ENCODE data around the gene ENTPD8. TPM values are rescaled to one million over a fixed set of nuclear protein-coding genes. Genes with fewer than 3 reads are reported as not detected.

Gene ENTPD8
- total and polyA plus RNA-seq, 2 of the 4 experiments (the other 2 are of a cell fraction), result 0.07 TPM; not detected in 1

DNA sequence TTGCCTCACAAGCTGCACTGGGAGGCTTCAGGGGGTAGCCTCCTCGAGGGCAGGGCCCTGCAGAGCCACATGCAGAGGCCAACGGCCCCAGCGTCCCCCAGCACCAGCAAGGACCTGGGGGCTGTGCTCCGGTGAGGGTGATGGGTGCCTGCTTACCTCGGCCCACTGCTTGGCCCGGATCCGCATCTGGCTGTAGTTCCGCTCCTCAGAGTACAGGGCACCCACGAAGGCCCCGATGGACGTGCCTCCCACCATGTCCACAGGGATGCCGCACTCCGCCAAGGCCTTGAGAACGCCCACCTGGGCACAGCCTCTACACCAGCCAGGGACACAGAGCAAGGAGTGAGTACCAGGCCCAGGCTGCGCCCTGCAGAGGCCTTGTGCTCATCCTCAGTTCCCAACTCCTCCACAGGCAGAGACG, 26.0 kb upstream of the ENTPD8 start:
- H4K5ac ChIP-seq (ENCODE audit: low read depth, low read length), result no peak overlapping the region
- no peak for ATAC-seq (ENCODE audit: low read depth)
- TF ChIP-seq MAFK (IDR thresholded peaks at IDR 0.05; ENCODE audit: low read depth, low read length) (no peak), RCOR1 (IDR thresholded peaks at IDR 0.05; ENCODE audit: insufficient replicate concordance, low read length) (no peak), RAD21 (IDR thresholded peaks at IDR 0.05; ENCODE audit: low read length) (no peak), SMC3 (IDR thresholded peaks at IDR 0.05; ENCODE audit: low read depth, low read length) (no peak), POLR2A (IDR thresholded peaks at IDR 0.05; ENCODE audit: low read depth, low read length) (no peak), CEBPB (IDR thresholded peaks at IDR 0.05; ENCODE audit: low read depth, low read length) (no peak), CTCF (conservative IDR thresholded peaks at IDR 0.05; ENCODE audit: low read depth, low read length) (no peak)
- TF ChIP-seq, protein P1, sequence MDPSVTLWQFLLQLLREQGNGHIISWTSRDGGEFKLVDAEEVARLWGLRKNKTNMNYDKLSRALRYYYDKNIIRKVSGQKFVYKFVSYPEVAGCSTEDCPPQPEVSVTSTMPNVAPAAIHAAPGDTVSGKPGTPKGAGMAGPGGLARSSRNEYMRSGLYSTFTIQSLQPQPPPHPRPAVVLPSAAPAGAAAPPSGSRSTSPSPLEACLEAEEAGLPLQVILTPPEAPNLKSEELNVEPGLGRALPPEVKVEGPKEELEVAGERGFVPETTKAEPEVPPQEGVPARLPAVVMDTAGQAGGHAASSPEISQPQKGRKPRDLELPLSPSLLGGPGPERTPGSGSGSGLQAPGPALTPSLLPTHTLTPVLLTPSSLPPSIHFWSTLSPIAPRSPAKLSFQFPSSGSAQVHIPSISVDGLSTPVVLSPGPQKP (IDR thresholded peaks at IDR 0.05; ENCODE audit: borderline replicate concordance, low read depth, low read length), result no peak
- no peak overlapping the region for H2AK9ac ChIP-seq (replicated peaks; ENCODE audit: low read depth, low read length, poor library complexity)
- no peak overlapping the region for H3K23ac ChIP-seq (ENCODE audit: low read depth, low read length)
- H3K4me3 ChIP-seq (ENCODE audit: insufficient read depth, low read depth, low read length), result no peak overlapping the region
- no peaks in the 10 kb centered on the region for H3K9me1 ChIP-seq (ENCODE audit: insufficient read depth, low read length)
- H3K18ac ChIP-seq (ENCODE audit: low read depth, low read length), result no peak overlapping the region
- H3K4me1 ChIP-seq (ENCODE audit: control insufficient read depth, insufficient read depth, low read length), result no peaks in the 10 kb centered on the region
- peaks cover 17% of the 10 kb centered on the region for H3K27me3 ChIP-seq (ENCODE audit: control insufficient read depth, insufficient read depth, low read length)
- no TSS peak for BruUV-seq (replicated peaks)
- H2AFZ ChIP-seq (replicated peaks; ENCODE audit: low read length, poor library complexity), result no peak overlapping the region
- no peak overlapping the region for H2BK120ac ChIP-seq (ENCODE audit: low read depth, low read length)
- no peaks in the 10 kb centered on the region for H3K79me1 ChIP-seq (ENCODE audit: low read depth in 1 of 2, low read length in 2 of 2)
- H2BK20ac ChIP-seq (ENCODE audit: low read depth, low read length), result no peak overlapping the region
- no peak overlapping the region for H3K9ac ChIP-seq (ENCODE audit: low read depth, low read length)
- H4K91ac ChIP-seq (ENCODE audit: insufficient read depth, low read depth, low read length), result no peak overlapping the region
- intact Hi-C loops (cut with micrococcal nuclease) (no loop called here), dilution Hi-C loops (cut with HindIII; ENCODE audit: low sequenced_read_pairs, unreplicated experiment) (no loop called here), in situ Hi-C loops (cut with MboI; ENCODE audit: low sequenced_read_pairs) (no loop called here)
- no peak overlapping the region for H3K4ac ChIP-seq (ENCODE audit: low read depth, low read length)
- ChIA-PET POLR2A (ENCODE audit: unreplicated experiment) (no interaction called here), CTCF (no interaction called here)
- no peak overlapping the region for H2AK5ac ChIP-seq (ENCODE audit: low read depth, low read length)
- no peak overlapping the region for H3K27ac ChIP-seq (ENCODE audit: insufficient read depth, low read length)
- H2BK15ac ChIP-seq (ENCODE audit: low read depth, low read length), result no peak overlapping the region
- no peak overlapping the region for H3K4me2 ChIP-seq (ENCODE audit: low read depth, low read length)
- H3K56ac ChIP-seq (ENCODE audit: extremely low read depth, insufficient read depth, low read length), result no peak overlapping the region
- H4K8ac ChIP-seq (ENCODE audit: low read depth in 2 of 2, low read length in 2 of 2), result no peak overlapping the region
- no peak for DNase-seq
- H3K36me3 ChIP-seq (ENCODE audit: control insufficient read depth, insufficient read depth, low read length), result no peaks in the 10 kb centered on the region
- no peaks in the 10 kb centered on the region for H3K9me3 ChIP-seq (ENCODE audit: control insufficient read depth, insufficient read depth, low read length)
- no peaks in the 10 kb centered on the region for H4K20me1 ChIP-seq (ENCODE audit: insufficient read depth, low read length)
- H3K14ac ChIP-seq (replicated peaks; ENCODE audit: low read depth, low read length), result no peak overlapping the region
- WGBS, 2 experiments (ENCODE audit: extremely low coverage in 2 of 2, insufficient read length in 1 of 2), result 74% methylated on average over 6 of the region's 16 CpGs; no CpG with 5 or more reads in 1 of the 2 experiments
- no peak overlapping the region for H2BK5ac ChIP-seq (ENCODE audit: low read depth, low read length, poor library complexity, severe bottlenecking)

All from IMR-90 (cell line).